Stimulated activated effector memory CD8-positive, alpha-beta T cell treated with anti-CD3 and anti-CD28 coated beads, Interleukin-12 subunit alpha, Interleukin-12 subunit beta, amount 100 ng/mL, for 72 hours (primary cell): ENCODE results near the gene ZNF683.
"Not testable (repeated sequence)": the region's sequence is repeated elsewhere in the genome, so short reads cannot be mapped to it uniquely, and the experiment has no call there.

Experiments
- ATAC-seq: fragments of 150-1000 bp; cut with Tn5 transposase; 2 replicates; pipeline ENCODE4 v1.10.0; 2021
- DNase-seq, 2 donors: peaks; one replicate each; pipeline ENCODE4 v3.0.0; 2021 to 2022; ENCODE audit warnings: low spot score in 2 of 2
- H3K27ac Mint-ChIP-seq: one replicate; pipeline ENCODE4 v1.8.0; 2022; ENCODE audit warnings: mild to moderate bottlenecking, mixed read lengths
- H3K36me3 Mint-ChIP-seq: one replicate; pipeline ENCODE4 v1.8.0; 2022; ENCODE audit warnings: mild to moderate bottlenecking, mixed read lengths
- H3K4me1 Mint-ChIP-seq: one replicate; pipeline ENCODE4 v1.8.0; 2022; ENCODE audit warnings: mixed read lengths
- H3K4me3 Mint-ChIP-seq: one replicate; pipeline ENCODE4 v1.8.0; 2022; ENCODE audit warnings: mild to moderate bottlenecking, mixed read lengths
- H3K9me3 Mint-ChIP-seq: one replicate; pipeline ENCODE4 v1.8.0; 2022; ENCODE audit warnings: mixed read lengths

Gene ZNF683

DNA sequence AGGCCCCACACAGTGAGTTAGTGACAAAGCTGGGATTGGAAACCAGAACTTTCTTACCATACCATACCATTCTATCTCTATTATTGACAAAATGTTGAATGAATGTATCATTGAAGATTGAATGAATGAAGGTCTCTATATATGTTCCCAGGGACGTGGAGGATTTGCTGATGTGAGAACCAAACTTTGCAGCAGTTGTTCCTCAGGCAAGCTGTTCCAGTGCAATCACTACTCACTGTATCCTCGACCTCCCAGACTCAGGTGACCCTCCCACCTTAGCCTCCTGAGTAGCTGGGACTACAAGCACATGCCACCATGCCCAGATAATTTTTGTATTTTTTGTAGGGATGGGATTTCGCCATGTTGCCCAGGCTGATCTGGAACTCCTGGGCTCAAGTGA is 26.5 kb upstream of the ZNF683 start:
- DNase-seq: no peak

GRCh38 chr1:26395754-26396153 is 23.2 kb upstream of the ZNF683 start:
- peaks cover 13% of the 10 kb centered on the region for H3K4me1 Mint-ChIP-seq
- DNase-seq (no peak), ATAC-seq (no peak)
- H3K9me3 Mint-ChIP-seq: no peaks in the 10 kb centered on the region
- H3K36me3 Mint-ChIP-seq: no peaks in the 10 kb centered on the region
- no peak overlapping the region for H3K27ac Mint-ChIP-seq
- H3K4me3 Mint-ChIP-seq: no peak overlapping the region

More for the DNA sequence above, 26.5 kb upstream of the ZNF683 start:
- Mint-ChIP-seq H3K4me1 (peaks cover 5% of the 10 kb centered on the region), H3K27ac (no peak overlapping the region), H3K4me3 (no peak overlapping the region), H3K9me3 (no peaks in the 10 kb centered on the region), H3K36me3 (no peaks in the 10 kb centered on the region)
- ATAC-seq: no peak

DNA sequence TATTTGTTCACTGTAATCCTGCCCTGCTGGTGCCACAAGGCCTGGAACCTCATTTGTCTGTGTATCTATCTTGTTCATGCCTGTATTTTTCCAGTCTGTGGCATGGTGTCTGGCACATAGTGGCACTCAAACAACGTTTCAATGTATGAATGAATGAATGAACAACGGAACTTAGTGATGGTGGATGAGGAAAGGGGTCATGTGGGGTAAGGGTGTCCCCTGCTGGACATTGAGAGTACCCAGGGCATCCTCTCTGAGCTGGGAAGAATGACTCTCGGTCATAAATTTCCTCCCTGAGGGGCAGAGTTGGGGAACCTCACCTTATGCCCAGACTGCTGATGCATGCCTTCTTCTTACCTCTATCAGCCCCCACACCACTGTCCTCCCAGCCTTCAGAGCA is 18.9 kb upstream of the ZNF683 start:
- Mint-ChIP-seq H3K4me1 (peaks cover 40% of the 10 kb centered on the region), H3K9me3 (no peaks in the 10 kb centered on the region), H3K4me3 (no peak overlapping the region), H3K36me3 (no peaks in the 10 kb centered on the region), H3K27ac (peak overlapping the region; percentile 55)
- ATAC-seq (peak; percentile 70), DNase-seq (no peak)

DNA sequence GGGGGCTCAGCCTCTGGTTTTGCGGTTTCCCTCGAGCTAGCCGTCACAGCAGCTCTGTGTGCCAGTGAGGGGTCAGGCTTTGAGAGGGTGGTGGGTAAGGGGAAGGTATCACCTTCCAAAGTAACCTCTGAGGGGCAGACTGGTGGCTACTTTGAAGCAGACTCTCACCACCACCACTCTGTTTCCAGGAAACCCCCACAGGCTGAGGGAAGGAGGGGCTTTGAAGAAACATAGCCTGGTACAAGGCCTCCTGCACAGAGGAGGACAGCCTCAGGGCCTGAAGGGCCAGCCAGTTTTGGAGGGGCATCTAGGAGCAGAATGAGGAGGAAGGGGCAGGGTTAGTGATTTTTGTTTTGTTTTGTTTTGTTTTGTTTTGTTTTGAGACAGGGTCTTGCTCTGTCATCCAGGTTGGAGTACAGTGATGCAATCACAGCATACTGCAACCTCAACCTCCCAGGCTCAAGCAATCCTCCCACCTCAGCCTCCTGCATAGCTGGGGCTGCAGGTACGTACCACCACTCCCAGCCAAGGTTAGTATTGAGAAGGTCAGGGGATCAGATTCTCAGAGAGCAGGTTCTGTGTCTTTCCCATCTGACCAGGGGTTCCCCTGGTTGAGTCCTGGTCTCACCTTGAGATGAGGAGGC is 17.2 kb upstream of the ZNF683 start:
- H3K4me3 Mint-ChIP-seq: no peak overlapping the region
- DNase-seq: no peak
- ATAC-seq: no peak
- peaks cover 47% of the 10 kb centered on the region for H3K4me1 Mint-ChIP-seq
- no peaks in the 10 kb centered on the region for H3K9me3 Mint-ChIP-seq
- H3K27ac Mint-ChIP-seq: no peak overlapping the region
- H3K36me3 Mint-ChIP-seq: no peaks in the 10 kb centered on the region

DNA sequence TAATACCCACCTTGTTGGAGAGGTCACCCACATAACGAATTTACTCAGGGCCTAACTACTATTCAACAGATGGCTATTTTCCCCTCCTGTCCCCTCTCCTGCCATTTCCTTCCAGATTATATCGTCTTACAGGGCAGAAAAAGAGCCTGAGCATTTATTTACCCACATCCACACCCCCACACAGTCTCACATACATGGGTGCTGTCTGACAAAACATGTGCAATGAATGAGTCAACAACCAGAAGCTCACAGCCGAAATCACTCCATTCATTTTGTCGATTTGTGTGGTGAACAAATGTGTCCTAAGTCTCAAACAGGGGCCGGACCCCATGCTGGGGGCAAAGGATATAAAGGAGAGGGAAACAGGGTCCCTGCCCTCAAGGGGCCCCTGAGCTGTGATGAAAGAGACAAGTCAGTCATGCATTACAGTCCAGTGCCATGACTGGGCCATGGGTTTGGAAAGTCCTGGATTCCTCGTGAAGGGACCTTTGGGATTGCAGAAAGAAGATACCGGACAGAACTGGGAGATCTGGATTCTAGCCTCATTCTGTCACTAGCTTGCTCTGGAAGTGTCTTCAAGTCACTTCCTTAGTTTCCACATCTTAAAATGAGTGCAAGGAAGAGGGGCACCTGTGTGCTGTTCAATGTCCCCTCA is 16.4 kb upstream of the ZNF683 start:
- peak; percentile 83 for ATAC-seq

GRCh38 chr1:26387447-26387846 is 14.9 kb upstream of the ZNF683 start:
- no peak for DNase-seq
- H3K4me3 Mint-ChIP-seq: no peak overlapping the region
- H3K9me3 Mint-ChIP-seq: no peaks in the 10 kb centered on the region
- H3K27ac Mint-ChIP-seq: no peak overlapping the region
- H3K4me1 Mint-ChIP-seq: peaks cover 56% of the 10 kb centered on the region
- H3K36me3 Mint-ChIP-seq: no peaks in the 10 kb centered on the region
- peak; percentile 44 for ATAC-seq

More for the DNA sequence above, 16.4 kb upstream of the ZNF683 start:
- Mint-ChIP-seq H3K27ac (no peak overlapping the region), H3K9me3 (no peaks in the 10 kb centered on the region), H3K36me3 (no peaks in the 10 kb centered on the region), H3K4me3 (no peak overlapping the region), H3K4me1 (peaks cover 55% of the 10 kb centered on the region)
- DNase-seq: no peak

GRCh38 chr1:26385063-26385462 is 12.5 kb upstream of the ZNF683 start:
- H3K36me3 Mint-ChIP-seq, DNase-seq, ATAC-seq, H3K9me3 Mint-ChIP-seq, H3K27ac Mint-ChIP-seq, H3K4me3 Mint-ChIP-seq: not testable (repeated sequence)
- H3K4me1 Mint-ChIP-seq: peaks cover 48% of the 10 kb centered on the region

GRCh38 chr1:26384076-26384475 is 11.5 kb upstream of the ZNF683 start:
- Mint-ChIP-seq H3K4me1 (peaks cover 39% of the 10 kb centered on the region), H3K36me3 (no peaks in the 10 kb centered on the region), H3K27ac (no peak overlapping the region), H3K4me3 (peak overlapping the region; percentile 27), H3K9me3 (no peaks in the 10 kb centered on the region)
- ATAC-seq (peak; percentile 72), DNase-seq (no peak)

DNA sequence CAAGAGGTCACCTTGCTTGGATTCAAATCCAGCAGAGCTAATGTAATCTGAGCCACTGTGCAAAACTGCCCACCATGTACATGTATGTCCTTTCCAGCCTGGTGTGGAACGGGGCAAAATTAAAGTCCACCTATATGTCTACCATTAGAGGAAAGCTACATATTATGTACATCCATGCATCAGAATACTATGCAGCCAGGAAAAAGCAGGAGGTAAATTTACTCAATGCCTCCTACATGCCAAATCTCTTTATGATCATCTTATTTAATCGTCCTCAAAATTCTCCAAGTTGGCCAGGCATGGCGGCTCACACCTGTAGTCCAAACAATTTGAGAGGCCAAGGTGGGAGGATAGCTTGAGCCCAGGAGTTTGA is 6.3 kb upstream of the ZNF683 start:
- no peak for DNase-seq
- Mint-ChIP-seq H3K9me3 (no peaks in the 10 kb centered on the region), H3K27ac (no peak overlapping the region), H3K4me3 (peak overlapping the region; percentile 54), H3K36me3 (peaks cover 11% of the 10 kb centered on the region), H3K4me1 (peaks cover 53% of the 10 kb centered on the region)
- ATAC-seq: no peak

- H3K9me3 Mint-ChIP-seq: no peaks in the 10 kb centered on the region
- DNase-seq (peak; percentile 58 to 84), ATAC-seq (peak; percentile 99)
- H3K4me3 Mint-ChIP-seq: peak overlapping the region; percentile 54
- peaks cover 13% of the 10 kb centered on the region for H3K36me3 Mint-ChIP-seq
- H3K27ac Mint-ChIP-seq: peak overlapping the region; percentile 35
- H3K4me1 Mint-ChIP-seq: peaks cover 58% of the 10 kb centered on the region
Measured at GRCh38 chr1:26378088-26378878, 5.7 kb upstream of the ZNF683 start.

DNA sequence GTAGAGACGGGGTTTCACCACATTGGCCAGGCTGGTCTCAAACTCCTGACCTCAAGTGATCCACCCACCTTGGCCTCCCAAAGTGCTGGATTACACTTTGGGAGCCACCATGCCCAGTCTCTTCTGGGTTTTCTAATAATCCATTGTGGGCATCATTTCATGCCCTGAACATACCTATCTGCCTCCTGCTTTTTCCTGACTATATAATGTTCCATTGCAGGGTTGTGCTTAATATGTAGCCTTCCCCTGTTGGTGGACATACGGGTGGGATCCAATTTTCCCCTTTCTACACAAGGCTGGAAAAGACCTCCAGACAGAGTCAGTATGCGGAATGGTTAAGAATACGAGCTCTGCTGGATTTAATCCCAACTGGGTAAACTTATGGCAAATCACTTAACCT is 3.5 kb upstream of the ZNF683 start:
- peaks cover 19% of the 10 kb centered on the region for H3K36me3 Mint-ChIP-seq
- ATAC-seq: no peak
- peaks cover 73% of the 10 kb centered on the region for H3K4me1 Mint-ChIP-seq
- H3K9me3 Mint-ChIP-seq: no peaks in the 10 kb centered on the region
- H3K4me3 Mint-ChIP-seq: no peak overlapping the region
- H3K27ac Mint-ChIP-seq: no peak overlapping the region
- DNase-seq: no peak

GRCh38 chr1:26375081-26375480 is 2.5 kb upstream of the ZNF683 start:
- H3K4me1 Mint-ChIP-seq: peaks cover 82% of the 10 kb centered on the region
- H3K27ac Mint-ChIP-seq: no peak overlapping the region
- ATAC-seq (no peak), DNase-seq (no peak)
- peak overlapping the region; percentile 48 for H3K4me3 Mint-ChIP-seq
- peaks cover 19% of the 10 kb centered on the region for H3K36me3 Mint-ChIP-seq
- H3K9me3 Mint-ChIP-seq: no peaks in the 10 kb centered on the region

- Mint-ChIP-seq H3K27ac (peak overlapping the region; percentile 88), H3K4me3 (peak overlapping the region; percentile 48), H3K4me1 (peaks cover 89% of the 10 kb centered on the region), H3K36me3 (peaks cover 19% of the 10 kb centered on the region)
- not testable (repeated sequence) for ATAC-seq, H3K9me3 Mint-ChIP-seq, DNase-seq
Measured at GRCh38 chr1:26374361-26374760, 1.8 kb upstream of the ZNF683 start.

GRCh38 chr1:26373789-26374188 is 1.2 kb upstream of the ZNF683 start:
- H3K27ac Mint-ChIP-seq: peak overlapping the region; percentile 88
- peak overlapping the region; percentile 48 for H3K4me3 Mint-ChIP-seq
- peaks cover 86% of the 10 kb centered on the region for H3K4me1 Mint-ChIP-seq
- H3K9me3 Mint-ChIP-seq: no peaks in the 10 kb centered on the region
- H3K36me3 Mint-ChIP-seq: peaks cover 19% of the 10 kb centered on the region
- DNase-seq: no peak
- no peak for ATAC-seq

DNA sequence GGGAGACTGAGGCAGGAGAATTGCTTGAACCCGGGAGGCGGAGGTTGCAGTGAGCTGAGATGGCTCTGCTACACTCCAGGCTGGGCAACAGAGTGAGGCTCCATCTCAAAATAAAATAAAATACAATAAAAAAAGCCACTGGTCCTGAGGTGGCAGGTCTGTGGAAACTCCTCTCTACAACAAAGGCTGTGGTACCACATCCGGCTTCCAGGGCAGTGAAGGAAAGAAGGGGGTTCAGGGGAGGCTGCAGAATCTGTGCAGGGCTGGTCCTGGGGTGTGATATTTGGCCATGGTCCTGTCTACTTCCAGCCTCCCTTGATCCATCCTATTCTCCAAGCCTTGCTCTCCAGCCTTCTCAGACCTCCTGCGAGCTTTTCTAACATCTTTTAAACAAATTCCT is 731 bp upstream of the ZNF683 start:
- peaks cover 81% of the 10 kb centered on the region for H3K4me1 Mint-ChIP-seq
- no peak for DNase-seq
- no peak overlapping the region for H3K27ac Mint-ChIP-seq
- peak overlapping the region; percentile 48 for H3K4me3 Mint-ChIP-seq
- peak; percentile 53 for ATAC-seq
- no peaks in the 10 kb centered on the region for H3K9me3 Mint-ChIP-seq
- peaks cover 19% of the 10 kb centered on the region for H3K36me3 Mint-ChIP-seq

DNA sequence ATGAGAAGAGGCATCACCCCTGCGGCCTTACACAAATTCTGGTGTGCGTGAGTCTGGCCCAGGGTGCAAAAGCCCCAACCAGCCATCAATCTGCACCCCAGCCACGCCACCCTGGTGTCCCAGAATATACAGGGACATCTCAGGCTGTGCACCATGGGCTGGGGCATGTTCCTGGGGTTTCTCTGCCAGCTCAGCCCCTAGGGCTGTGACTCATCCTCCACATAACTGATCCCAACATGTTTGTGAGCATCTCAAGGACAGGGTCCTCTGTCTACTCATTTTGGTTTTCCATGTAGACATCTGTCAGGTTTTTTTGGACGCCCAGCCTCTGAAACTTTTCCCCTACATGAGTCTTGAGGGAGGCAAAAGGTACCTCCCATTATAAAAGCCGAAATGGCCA is 511 bp downstream of the ZNF683 start:
- DNase-seq (no peak), ATAC-seq (peak; percentile 45)
- H3K27ac Mint-ChIP-seq: peak overlapping the region; percentile 17
- no peaks in the 10 kb centered on the region for H3K9me3 Mint-ChIP-seq
- H3K4me3 Mint-ChIP-seq: no peak overlapping the region
- H3K36me3 Mint-ChIP-seq: peaks cover 13% of the 10 kb centered on the region
- peaks cover 68% of the 10 kb centered on the region for H3K4me1 Mint-ChIP-seq
